NCI-H2107 (cell line): Measurements from ENCODE around the gene HAUS3.

ENCODE experiments used
- DNase-seq: peaks from one replicate; lab custom pipeline; 2025; lab: John Stamatoyannopoulos, UW

HAUS3 gene

GRCh38 chr4:2241410-2242353 is at the start of gene HAUS3, which contains the start of gene POLN:
HAUS3 (minus strand) TSS chr4:2242121; CDS start chr4:2240946, 1,175 bp downstream.
POLN (minus strand) TSS chr4:2242121; CDS start chr4:2229231, 12,890 bp downstream.
- DNase-seq = peak; percentile 74

- DNase-seq = no peak
Observed at GRCh38 chr4:2290974-2291704, 49.2 kb upstream of the HAUS3 start.

- no peak for DNase-seq
Observed at GRCh38 chr4:2290488-2290887, 48.6 kb upstream of the HAUS3 start.

- no peak for DNase-seq
Observed at GRCh38 chr4:2289955-2290333, 48.0 kb upstream of the HAUS3 start.

GRCh38 chr4:2289311-2289954 is 47.5 kb upstream of the HAUS3 start:
- no peak for DNase-seq

GRCh38 chr4:2288051-2288541 is 46.2 kb upstream of the HAUS3 start:
- no peak for DNase-seq

- no peak for DNase-seq
Observed at GRCh38 chr4:2287594-2287915, 45.6 kb upstream of the HAUS3 start.

GRCh38 chr4:2286904-2287593 is 45.1 kb upstream of the HAUS3 start:
- DNase-seq = no peak

GRCh38 chr4:2285613-2286381 is 43.9 kb upstream of the HAUS3 start:
- DNase-seq = no peak

- DNase-seq = no peak
Observed at GRCh38 chr4:2284934-2285612, 43.2 kb upstream of the HAUS3 start.

GRCh38 chr4:2284161-2284933 is 42.4 kb upstream of the HAUS3 start:
- no peak for DNase-seq

- DNase-seq = no peak
Observed at GRCh38 chr4:2283199-2283711, 41.3 kb upstream of the HAUS3 start.

GRCh38 chr4:2281575-2282343 is 39.8 kb upstream of the HAUS3 start:
- DNase-seq = no peak

GRCh38 chr4:2280531-2281300 is 38.8 kb upstream of the HAUS3 start:
- no peak for DNase-seq

GRCh38 chr4:2277956-2278355 is 36.0 kb upstream of the HAUS3 start:
- DNase-seq = no peak

GRCh38 chr4:2276581-2277325 is 34.8 kb upstream of the HAUS3 start:
- DNase-seq = no peak
